ENCODE data around the gene ANXA2R. TPM values are rescaled to one million over a fixed set of nuclear protein-coding genes. Genes with fewer than 3 reads are reported as not detected.

The ANXA2R gene
- total and polyA plus RNA-seq, 2 experiments from 2014 or later, result 0.93 to 4.5 TPM

DNA sequence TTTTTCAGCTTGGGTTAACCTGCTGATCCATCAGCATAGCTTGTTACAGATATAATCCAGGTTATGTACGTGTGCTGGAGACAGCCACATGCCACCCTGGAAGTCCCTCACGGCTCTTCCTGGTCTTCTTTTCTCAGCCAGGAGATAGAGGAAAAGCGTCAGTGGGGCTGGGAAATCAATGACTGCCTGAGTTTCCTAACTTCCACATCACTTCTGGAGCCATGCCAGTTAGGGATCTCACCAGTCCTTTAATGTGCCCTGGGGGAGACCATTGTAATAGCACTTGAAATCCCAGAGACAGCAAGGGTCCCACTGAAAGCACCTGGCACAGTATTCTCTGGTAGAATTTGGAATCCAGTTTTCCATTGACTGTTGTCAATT, 29.2 kb downstream of the ANXA2R start:
- H2AFZ ChIP-seq, result no peak overlapping the region
- peaks cover 5% of the 10 kb centered on the region for H3K4me1 ChIP-seq (ENCODE audit: insufficient read depth)
- no peak overlapping the region for H3K4me3 ChIP-seq
- H3K27me3 ChIP-seq, result no peaks in the 10 kb centered on the region
- no peak overlapping the region for H3K27ac ChIP-seq
- H3K36me3 ChIP-seq (replicated peaks; ENCODE audit: insufficient read depth, low read depth), result no peaks in the 10 kb centered on the region
- WGBS (ENCODE audit: low lambda C conversion rate, missing lambda C conversion rate), result 71% methylated on average over 3 of the region's 3 CpGs
- no peaks in the 10 kb centered on the region for H3K79me2 ChIP-seq
- no peaks in the 10 kb centered on the region for H3K9me3 ChIP-seq (ENCODE audit: low read depth)
- DNase-seq (ENCODE audit: low spot score), result no peak
- H4K20me1 ChIP-seq (ENCODE audit: insufficient read depth, poor library complexity, severe bottlenecking), result no peaks in the 10 kb centered on the region
- H3K4me2 ChIP-seq, result no peak overlapping the region
- no peak for TF ChIP-seq EZH2 (IDR thresholded peaks at IDR 0.05; ENCODE audit: borderline replicate concordance)
- TF ChIP-seq, protein P1, sequence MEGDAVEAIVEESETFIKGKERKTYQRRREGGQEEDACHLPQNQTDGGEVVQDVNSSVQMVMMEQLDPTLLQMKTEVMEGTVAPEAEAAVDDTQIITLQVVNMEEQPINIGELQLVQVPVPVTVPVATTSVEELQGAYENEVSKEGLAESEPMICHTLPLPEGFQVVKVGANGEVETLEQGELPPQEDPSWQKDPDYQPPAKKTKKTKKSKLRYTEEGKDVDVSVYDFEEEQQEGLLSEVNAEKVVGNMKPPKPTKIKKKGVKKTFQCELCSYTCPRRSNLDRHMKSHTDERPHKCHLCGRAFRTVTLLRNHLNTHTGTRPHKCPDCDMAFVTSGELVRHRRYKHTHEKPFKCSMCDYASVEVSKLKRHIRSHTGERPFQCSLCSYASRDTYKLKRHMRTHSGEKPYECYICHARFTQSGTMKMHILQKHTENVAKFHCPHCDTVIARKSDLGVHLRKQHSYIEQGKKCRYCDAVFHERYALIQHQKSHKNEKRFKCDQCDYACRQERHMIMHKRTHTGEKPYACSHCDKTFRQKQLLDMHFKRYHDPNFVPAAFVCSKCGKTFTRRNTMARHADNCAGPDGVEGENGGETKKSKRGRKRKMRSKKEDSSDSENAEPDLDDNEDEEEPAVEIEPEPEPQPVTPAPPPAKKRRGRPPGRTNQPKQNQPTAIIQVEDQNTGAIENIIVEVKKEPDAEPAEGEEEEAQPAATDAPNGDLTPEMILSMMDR (IDR thresholded peaks at IDR 0.05; ENCODE audit: poor library complexity), result no peak
- TF ChIP-seq EZH2phosphoT487 (IDR thresholded peaks at IDR 0.05; ENCODE audit: low read depth, severe bottlenecking, unreplicated experiment), result no peak
- no peaks in the 10 kb centered on the region for H3K9me2 ChIP-seq (replicated peaks; ENCODE audit: insufficient read depth)

DNA sequence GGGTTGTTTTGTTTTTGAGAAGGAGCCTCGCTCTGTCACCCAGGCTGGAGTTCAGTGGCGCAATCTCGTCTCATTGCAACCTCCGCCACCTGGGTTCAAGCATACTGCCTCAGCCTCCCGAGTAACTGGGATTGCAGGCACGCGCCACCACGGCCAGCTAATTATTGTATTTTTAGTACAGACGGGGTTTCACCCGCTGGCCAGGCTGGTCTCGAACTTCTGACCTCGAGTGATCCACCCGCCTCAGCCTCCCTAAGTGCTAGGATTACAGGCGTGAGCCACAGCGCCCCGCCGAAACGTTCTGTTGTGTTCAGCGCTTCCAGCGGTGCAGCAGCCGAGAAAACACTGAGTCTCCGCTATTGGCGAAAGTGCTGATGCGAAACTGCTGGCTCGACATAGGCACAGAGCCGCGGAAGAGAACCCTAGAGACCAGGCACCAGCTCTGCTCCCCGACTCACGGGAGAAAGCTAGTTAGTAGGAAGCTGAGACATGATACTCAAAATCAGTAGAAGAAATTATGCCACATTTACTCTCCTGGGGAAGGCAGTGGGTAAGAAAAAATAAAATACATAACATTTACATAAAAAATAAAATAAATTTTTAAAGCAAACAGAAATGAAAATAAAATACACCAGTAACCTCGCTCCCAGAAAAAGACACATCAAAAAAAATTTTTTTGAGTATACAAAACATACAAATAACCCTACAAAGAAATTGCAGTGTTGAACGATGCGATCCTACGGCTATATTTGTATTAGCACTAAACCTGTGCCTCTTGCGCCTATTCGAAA, 31.6 kb downstream of the ANXA2R start:
- Histone ChIP-seq H3K9me2 (replicated peaks; ENCODE audit: insufficient read depth) (no peaks in the 10 kb centered on the region), H3K9me3 (ENCODE audit: low read depth) (no peaks in the 10 kb centered on the region), H3K27ac (peak overlapping the region; percentile 89), H3K36me3 (replicated peaks; ENCODE audit: insufficient read depth, low read depth) (no peaks in the 10 kb centered on the region), H2AFZ (peak overlapping the region; percentile 73), H3K4me1 (ENCODE audit: insufficient read depth) (peaks cover 5% of the 10 kb centered on the region), H4K20me1 (ENCODE audit: insufficient read depth, poor library complexity, severe bottlenecking) (no peaks in the 10 kb centered on the region), H3K4me2 (peak overlapping the region; percentile 79), H3K27me3 (no peaks in the 10 kb centered on the region), H3K4me3 (peak overlapping the region; percentile 33), H3K79me2 (no peaks in the 10 kb centered on the region)
- no peak for TF ChIP-seq EZH2phosphoT487 (IDR thresholded peaks at IDR 0.05; ENCODE audit: low read depth, severe bottlenecking, unreplicated experiment)
- TF ChIP-seq, protein P1 (IDR thresholded peaks at IDR 0.05; ENCODE audit: poor library complexity), result no peak
- no peak for TF ChIP-seq EZH2 (IDR thresholded peaks at IDR 0.05; ENCODE audit: borderline replicate concordance)
- DNase-seq (ENCODE audit: low spot score), result peak; percentile 89
- WGBS (ENCODE audit: low lambda C conversion rate, missing lambda C conversion rate), result 17% methylated on average over 35 of the region's 35 CpGs

DNA sequence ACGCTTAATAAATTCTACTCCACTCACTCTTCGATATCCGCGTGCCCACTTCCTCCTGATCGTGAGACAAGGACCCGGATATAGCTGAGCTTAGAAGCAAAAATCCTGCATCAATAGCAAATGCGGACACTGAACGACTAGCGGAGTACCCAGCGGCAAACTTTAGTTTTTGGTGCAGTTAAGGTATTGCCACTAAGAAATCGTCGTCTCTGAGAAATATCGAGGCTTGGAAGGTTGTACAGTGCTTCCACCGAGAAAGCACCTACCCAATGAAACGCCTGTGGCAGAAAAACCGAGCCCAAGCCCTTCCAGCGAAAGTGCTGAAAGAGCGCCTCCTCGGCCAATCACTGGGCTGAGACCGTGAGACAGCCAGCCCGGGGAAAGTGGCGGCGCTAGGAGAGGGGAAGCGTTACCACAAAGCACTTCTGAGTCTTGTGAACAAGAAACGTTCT, 32.2 kb downstream of the ANXA2R start:
- Histone ChIP-seq H3K9me3 (ENCODE audit: low read depth) (no peaks in the 10 kb centered on the region), H3K27ac (peak overlapping the region; percentile 89), H3K4me1 (ENCODE audit: insufficient read depth) (peaks cover 5% of the 10 kb centered on the region), H3K27me3 (no peaks in the 10 kb centered on the region), H3K36me3 (replicated peaks; ENCODE audit: insufficient read depth, low read depth) (no peaks in the 10 kb centered on the region), H2AFZ (peak overlapping the region; percentile 73), H4K20me1 (ENCODE audit: insufficient read depth, poor library complexity, severe bottlenecking) (no peaks in the 10 kb centered on the region), H3K4me2 (peak overlapping the region; percentile 79), H3K4me3 (peak overlapping the region; percentile 33), H3K79me2 (no peaks in the 10 kb centered on the region), H3K9me2 (replicated peaks; ENCODE audit: insufficient read depth) (no peaks in the 10 kb centered on the region)
- TF ChIP-seq EZH2phosphoT487 (IDR thresholded peaks at IDR 0.05; ENCODE audit: low read depth, severe bottlenecking, unreplicated experiment) (no peak), EZH2 (IDR thresholded peaks at IDR 0.05; ENCODE audit: borderline replicate concordance) (no peak)
- TF ChIP-seq, protein P1 (IDR thresholded peaks at IDR 0.05; ENCODE audit: poor library complexity), result peak; percentile 12
- WGBS (ENCODE audit: low lambda C conversion rate, missing lambda C conversion rate), result 2% methylated on average over 24 of the region's 25 CpGs
- peak; percentile 84 for DNase-seq (ENCODE audit: low spot score)
